Endothelial cell of umbilical vein (primary cell): ENCODE measurements around the gene DGAT2L6. TPM values are rescaled to one million over a fixed set of nuclear protein-coding genes. Genes with fewer than 3 reads are reported as not detected.

ENCODE experiments used
- BruUV-seq: library from RNA; stranded (reverse); fragments of 400-500 nt; replicated peaks from 2 replicates; lab custom pipeline; 2021; lab: Mats Ljungman, UMichigan
- CTCF ChIA-PET: fragments of 300-600, 350-600 bp; sonication (Branson Sonifier 250); formaldehyde crosslinking; loops from one replicate; lab custom pipeline; 2021; ENCODE audit warnings: antibody characterized with exemption, inconsistent platforms; lab: Charles Lee
- POLR2A ChIA-PET: fragments of 300-600, 350-600 bp; sonication (Branson Sonifier 250); formaldehyde crosslinking; loops from one replicate; lab custom pipeline; 2021; ENCODE audit warnings: antibody characterized with exemption, inconsistent platforms; lab: Charles Lee
- DNase-seq: peaks from one replicate; pipeline ENCODE4 v3.0.0-alpha.2; 2011; ENCODE audit warnings: low read depth, low spot score
- FAIRE-seq: peaks from 2 replicates; lab custom pipeline; 2011; peaks lifted over from hg19 to GRCh38; lab: Jason Lieb, UNC
- H2AFZ ChIP-seq: 2 replicates; pipeline ENCODE4 v1.6.0; 2012; ENCODE audit warnings: low read depth, low read length, control low read depth, inconsistent platforms
- H3K27ac ChIP-seq: 2 replicates; pipeline ENCODE4 v1.5.1; 2011; ENCODE audit warnings: low read depth, mild to moderate bottlenecking, control low read depth, low read length, moderate library complexity; ENCODE audit not compliant: insufficient read depth
- H3K27me3 ChIP-seq, 2 experiments: 2 replicates each; pipeline versions ENCODE4 v1.6.0 to v1.6.1; 2011; ENCODE audit warnings: low read length in 2 of 2, mixed read lengths in 1 of 2; ENCODE audit not compliant: control insufficient read depth in 2 of 2, insufficient read depth in 2 of 2
- H3K36me3 ChIP-seq, 2 experiments: 2 replicates in 1 of 2; 3 replicates in 1 of 2; pipeline ENCODE4 v1.5.1; 2011; ENCODE audit warnings: low read length in 2 of 2, mild to moderate bottlenecking in 1 of 2, moderate library complexity in 1 of 2; ENCODE audit not compliant: control insufficient read depth in 2 of 2, insufficient read depth in 2 of 2; ENCODE audit errors: extremely low read depth in 1 of 2
- H3K4me1 ChIP-seq: 3 replicates; pipeline ENCODE4 v1.5.1; 2011; ENCODE audit warnings: mild to moderate bottlenecking, low read length; ENCODE audit not compliant: control insufficient read depth, insufficient read depth; ENCODE audit errors: extremely low read depth
- H3K4me2 ChIP-seq: 2 replicates; pipeline ENCODE4 v1.6.1; 2011; ENCODE audit warnings: low read length, control low read depth, mixed read lengths; ENCODE audit not compliant: insufficient read depth
- H3K4me3 ChIP-seq, 3 experiments: fragments of 200-600 bp in 1 of 3; sonication (generic), shearing (Covaris generic) in 1 of 3; replicated peaks in 1 of 3; 2 replicates each; pipeline ENCODE4 v1.5.1; 2011 to 2016; ENCODE audit warnings: control low read depth in 3 of 3, low read length in 3 of 3, mild to moderate bottlenecking in 2 of 3, inconsistent platforms in 1 of 3, low read depth in 1 of 3, moderate library complexity in 1 of 3; ENCODE audit not compliant: insufficient read depth in 1 of 3
- H3K79me2 ChIP-seq: 2 replicates; pipeline ENCODE4 v1.6.0; 2012; ENCODE audit warnings: low read length, inconsistent platforms; ENCODE audit not compliant: control insufficient read depth, insufficient read depth
- H3K9ac ChIP-seq: replicated peaks from 2 replicates; pipeline ENCODE3; 2011; ENCODE audit warnings: low read length, control low read depth; ENCODE audit not compliant: insufficient read depth; ENCODE audit errors: extremely low read depth
- H3K9me1 ChIP-seq: replicated peaks from 3 replicates; pipeline ENCODE4 v1.6.0; 2011; ENCODE audit warnings: mild to moderate bottlenecking, low read length; ENCODE audit not compliant: control insufficient read depth, insufficient read depth; ENCODE audit errors: extremely low read depth
- H3K9me3 ChIP-seq: replicated peaks from 2 replicates; pipeline ENCODE4 v1.5.1; 2012; ENCODE audit warnings: low read length, inconsistent platforms; ENCODE audit not compliant: control insufficient read depth, insufficient read depth
- H4K20me1 ChIP-seq: replicated peaks from 2 replicates; pipeline ENCODE3; 2011; ENCODE audit warnings: mild to moderate bottlenecking, low read length; ENCODE audit not compliant: control insufficient read depth, insufficient read depth; ENCODE audit errors: extremely low read depth
- EZH2 ChIP-seq: IDR thresholded peaks from 2 replicates; pipeline ENCODE4 v1.6.1; 2012; ENCODE audit warnings: borderline replicate concordance, low read depth, mild to moderate bottlenecking, moderate library complexity, low read length, inconsistent platforms; ENCODE audit not compliant: severe bottlenecking
- FOS ChIP-seq: IDR thresholded peaks from 2 replicates; pipeline ENCODE4 v1.6.1; 2011; ENCODE audit warnings: mild to moderate bottlenecking, low read length, moderate library complexity, borderline replicate concordance; ENCODE audit not compliant: insufficient read depth
- GATA2 ChIP-seq: IDR thresholded peaks from 2 replicates; pipeline ENCODE4 v1.7.0; 2011; ENCODE audit warnings: low read depth, mild to moderate bottlenecking, moderate library complexity, mixed read lengths, low read length; ENCODE audit not compliant: insufficient read length, insufficient read depth
- JUN ChIP-seq: IDR thresholded peaks from 2 replicates; pipeline ENCODE4 v1.6.1; 2011; ENCODE audit warnings: borderline replicate concordance, low read depth; ENCODE audit not compliant: insufficient read length, insufficient read depth
- MAX ChIP-seq: IDR thresholded peaks from 2 replicates; pipeline ENCODE4 v1.6.1; 2011; ENCODE audit not compliant: insufficient read depth, insufficient read length
- MYC ChIP-seq: IDR thresholded peaks from one replicate; pipeline ENCODE4 v1.6.1; 2011; ENCODE audit warnings: mild to moderate bottlenecking, low read depth, low read length
- POLR2A ChIP-seq: IDR thresholded peaks from 2 replicates; pipeline ENCODE4 v1.6.1; 2012; ENCODE audit warnings: low read depth, mild to moderate bottlenecking, control low read depth, low read length
- POLR2AphosphoS5 ChIP-seq: IDR thresholded peaks from 2 replicates; pipeline ENCODE4 v1.6.1; 2012; ENCODE audit warnings: low read depth, mild to moderate bottlenecking, control low read depth, low read length, moderate library complexity; ENCODE audit not compliant: insufficient read depth
- dilution Hi-C: fragments of 300-500 bp; cut with MboI; formaldehyde crosslinking; loops from one replicate; pipeline ENCODE4 v1.15.0; 2019; ENCODE audit warnings: low sequenced_read_pairs; ENCODE audit not compliant: extremely low pct_ligation_motif_present
- intact Hi-C: fragments of 100-400 bp; cut with micrococcal nuclease; formaldehyde crosslinking; loops from one replicate; pipeline ENCODE4 v1.10.0; 2022
- polyA plus RNA-seq, 4 experiments: library from polyadenylated mRNA; depleted of rRNA in 3 of 4; stranded (reverse) in 3 of 4; unstranded in 1 of 4; fragments of >200 nt; gene quantifications; 2 replicates each; pipeline versions ENCODE4 v1.2.1 to v1.2.3, GENCODE V29; 2011 to 2012; ENCODE audit warnings: missing spikeins in 1 of 4
- total RNA-seq: library from RNA; stranded (reverse); gene quantifications from 2 replicates; pipeline ENCODE4 v1.2.3, GENCODE V29; 2021
- TF ChIP-seq, protein P1 (sequence below), 2 donors: IDR thresholded peaks; 1 replicate in 1 of 2; 2 replicates in 1 of 2; pipeline ENCODE4 v1.5.1; 2011; ENCODE audit warnings: low read length in 2 of 2, mild to moderate bottlenecking in 2 of 2, moderate library complexity in 2 of 2, control low read depth in 1 of 2, inconsistent platforms in 1 of 2, low read depth in 1 of 2; ENCODE audit not compliant: insufficient read depth in 1 of 2; ENCODE audit errors: extremely low read depth in 1 of 2

The DGAT2L6 gene
- total and polyA plus RNA-seq, 2 donors (not counting 3 experiments of a cell fraction or from before 2014, with no cell fraction given), result not detected

- Histone ChIP-seq H3K36me3 (no peaks in the 10 kb centered on the region), H3K79me2 (no peaks in the 10 kb centered on the region), H3K4me2 (no peak overlapping the region), H3K27me3 (no peaks in the 10 kb centered on the region), H3K4me1 (no peaks in the 10 kb centered on the region), H3K9me3 (no peaks in the 10 kb centered on the region), H4K20me1 (no peaks in the 10 kb centered on the region), H2AFZ (no peak overlapping the region), H3K9ac (no peak overlapping the region), H3K4me3 (no peak overlapping the region), H3K9me1 (no peaks in the 10 kb centered on the region), H3K27ac (no peak overlapping the region)
- FAIRE-seq (no peak), DNase-seq (no peak)
- CTCF ChIA-PET, result no interaction called here
- POLR2A ChIA-PET, result no interaction called here
- BruUV-seq, result no TSS peak
- dilution Hi-C loops, result no loop called here
- TF ChIP-seq JUN (no peak), FOS (no peak), GATA2 (no peak), POLR2AphosphoS5 (no peak), MAX (no peak), POLR2A (no peak), MYC (no peak), EZH2 (no peak)
- TF ChIP-seq, protein P1, sequence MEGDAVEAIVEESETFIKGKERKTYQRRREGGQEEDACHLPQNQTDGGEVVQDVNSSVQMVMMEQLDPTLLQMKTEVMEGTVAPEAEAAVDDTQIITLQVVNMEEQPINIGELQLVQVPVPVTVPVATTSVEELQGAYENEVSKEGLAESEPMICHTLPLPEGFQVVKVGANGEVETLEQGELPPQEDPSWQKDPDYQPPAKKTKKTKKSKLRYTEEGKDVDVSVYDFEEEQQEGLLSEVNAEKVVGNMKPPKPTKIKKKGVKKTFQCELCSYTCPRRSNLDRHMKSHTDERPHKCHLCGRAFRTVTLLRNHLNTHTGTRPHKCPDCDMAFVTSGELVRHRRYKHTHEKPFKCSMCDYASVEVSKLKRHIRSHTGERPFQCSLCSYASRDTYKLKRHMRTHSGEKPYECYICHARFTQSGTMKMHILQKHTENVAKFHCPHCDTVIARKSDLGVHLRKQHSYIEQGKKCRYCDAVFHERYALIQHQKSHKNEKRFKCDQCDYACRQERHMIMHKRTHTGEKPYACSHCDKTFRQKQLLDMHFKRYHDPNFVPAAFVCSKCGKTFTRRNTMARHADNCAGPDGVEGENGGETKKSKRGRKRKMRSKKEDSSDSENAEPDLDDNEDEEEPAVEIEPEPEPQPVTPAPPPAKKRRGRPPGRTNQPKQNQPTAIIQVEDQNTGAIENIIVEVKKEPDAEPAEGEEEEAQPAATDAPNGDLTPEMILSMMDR (IDR thresholded peaks at IDR 0.05; ENCODE audit: extremely low read depth in 1 of 2, insufficient read depth in 1 of 2, low read depth in 1 of 2, low read length in 2 of 2), result no peak
- intact Hi-C loops, result no loop called here
Measured at GRCh38 chrX:70240751-70241150, 63.5 kb downstream of the DGAT2L6 start.
